Stimulated activated CD4-positive, alpha-beta T cell treated with anti-CD3 and anti-CD28 coated beads, Interleukin-2, amount 100 ng/mL, for 48 hours (primary cell): ENCODE results near the gene HOMER1.

ENCODE experiments used
- DNase-seq, 2 donors: peaks; one replicate each; pipeline ENCODE4 v3.0.0-alpha.2; 2020

HOMER1 gene, protein sequence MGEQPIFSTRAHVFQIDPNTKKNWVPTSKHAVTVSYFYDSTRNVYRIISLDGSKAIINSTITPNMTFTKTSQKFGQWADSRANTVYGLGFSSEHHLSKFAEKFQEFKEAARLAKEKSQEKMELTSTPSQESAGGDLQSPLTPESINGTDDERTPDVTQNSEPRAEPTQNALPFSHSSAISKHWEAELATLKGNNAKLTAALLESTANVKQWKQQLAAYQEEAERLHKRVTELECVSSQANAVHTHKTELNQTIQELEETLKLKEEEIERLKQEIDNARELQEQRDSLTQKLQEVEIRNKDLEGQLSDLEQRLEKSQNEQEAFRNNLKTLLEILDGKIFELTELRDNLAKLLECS

DNA sequence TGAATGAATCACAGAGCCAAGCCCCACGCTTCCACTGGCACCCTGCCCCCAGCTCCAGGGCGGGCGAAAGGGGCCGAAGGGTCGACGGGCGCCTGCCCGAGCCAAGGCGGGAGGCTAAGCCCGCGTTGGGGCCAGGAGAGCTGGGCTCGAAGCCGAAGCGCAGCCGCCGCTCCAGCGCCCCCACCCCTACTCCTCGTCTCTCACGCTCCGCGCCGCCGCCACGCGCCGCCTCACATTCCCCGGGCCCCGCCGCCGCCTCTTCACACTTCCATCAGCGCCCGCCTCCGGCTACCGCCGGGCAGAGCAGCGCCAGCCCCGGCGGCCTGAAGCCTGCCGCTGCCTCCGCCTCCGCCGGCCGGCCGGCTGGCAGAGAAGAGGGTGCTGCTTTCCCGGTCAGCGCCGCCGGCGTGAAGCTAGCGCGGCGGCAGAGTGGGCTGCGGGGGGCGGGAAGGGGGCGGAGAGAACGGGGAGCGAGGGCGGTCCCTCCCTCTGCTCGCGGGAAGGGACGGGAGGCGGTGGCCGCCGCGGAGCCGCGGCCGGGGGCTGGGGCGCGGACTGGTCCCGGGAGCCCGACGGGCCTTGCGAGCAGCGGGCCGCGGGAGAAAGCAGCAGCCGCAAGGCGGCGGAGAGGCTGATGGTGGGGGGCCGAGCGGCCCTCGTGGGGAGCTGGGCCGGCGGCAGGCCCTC, at the start of gene HOMER1:
Gene HOMER1 (minus strand): TSS at position 431 of the 687 bp plus-strand sequence. CDS start 1,360 bp downstream, outside the sequence.
- DNase-seq, result peak; percentile 53 to 59

DNA sequence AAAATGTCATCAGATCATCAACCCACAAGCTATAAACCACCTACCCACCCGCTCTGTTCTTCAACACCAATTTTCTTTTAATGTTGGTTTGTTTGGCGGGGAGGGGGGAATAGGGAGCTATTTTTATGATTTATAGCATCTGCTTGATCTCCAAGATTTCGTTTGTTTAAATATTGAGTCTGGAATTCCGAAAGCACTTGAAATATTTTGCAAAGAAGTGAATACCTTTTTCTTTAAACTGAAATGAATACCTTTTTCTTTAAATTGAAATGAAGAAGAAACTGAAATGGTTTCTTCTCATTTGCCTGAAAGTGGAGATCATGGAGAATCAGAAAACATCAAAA, 49.3 kb upstream of the HOMER1 start:
- DNase-seq, result no peak

DNA sequence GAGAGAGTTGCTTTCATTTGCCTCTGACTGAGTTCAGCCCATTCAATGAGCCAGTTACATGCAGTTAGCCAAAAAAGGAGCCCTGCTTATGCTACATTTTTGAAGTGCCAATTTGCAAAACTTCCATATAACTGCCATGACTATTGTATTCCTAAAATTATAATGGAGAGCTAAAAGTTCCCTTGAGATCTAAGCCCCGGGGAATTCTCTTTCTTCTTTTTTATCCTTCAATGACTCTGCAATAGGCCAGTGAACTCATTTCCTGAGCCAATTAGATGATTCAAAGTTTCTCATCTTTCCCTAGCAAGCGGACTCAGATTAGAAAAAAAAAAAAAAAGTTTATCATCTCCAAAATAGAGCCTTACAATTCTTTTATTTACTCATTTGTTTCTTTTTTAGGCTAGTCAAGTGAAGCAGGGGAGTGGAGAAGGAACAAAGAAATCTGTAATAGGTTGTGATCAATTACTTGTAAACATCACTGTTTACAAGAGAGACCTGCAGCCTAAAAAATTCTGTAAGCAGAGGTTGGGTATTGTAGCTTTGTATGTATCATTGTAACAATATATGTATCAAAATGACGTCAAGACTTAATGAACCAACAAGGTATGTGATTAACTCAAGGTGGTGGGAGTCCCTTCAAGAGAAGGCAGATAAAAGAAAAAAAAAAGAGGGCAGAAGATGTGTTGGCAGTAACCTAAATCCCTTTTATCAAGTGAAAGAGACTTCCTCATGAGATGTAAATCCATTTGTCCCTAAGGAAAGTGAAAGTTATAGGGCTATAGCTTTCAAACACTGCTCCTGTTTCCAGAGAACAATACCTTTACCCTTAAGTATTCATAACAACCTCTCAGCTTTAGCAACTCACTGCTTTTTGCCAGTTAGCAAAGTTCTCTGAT, 48.7 kb upstream of the HOMER1 start:
- no peak for DNase-seq

DNA sequence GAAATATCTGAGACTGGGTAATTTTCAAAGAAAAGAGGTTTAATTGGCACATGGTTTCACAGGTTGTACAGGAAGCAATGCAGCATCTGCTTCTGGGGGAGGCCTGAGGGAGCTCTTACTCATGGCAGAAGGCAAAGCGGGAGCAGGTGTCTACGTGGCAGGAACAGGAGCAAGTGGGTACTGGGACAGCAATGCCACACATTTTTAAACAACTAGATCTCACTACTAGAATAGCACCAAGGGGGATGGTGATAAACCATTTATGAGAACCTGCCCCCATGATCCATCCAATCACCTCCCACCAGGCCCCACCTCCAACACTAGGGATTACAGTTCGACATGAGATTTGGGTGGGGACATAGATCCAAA, 47.6 kb upstream of the HOMER1 start:
- DNase-seq, result peak; percentile 19 to 23

DNA sequence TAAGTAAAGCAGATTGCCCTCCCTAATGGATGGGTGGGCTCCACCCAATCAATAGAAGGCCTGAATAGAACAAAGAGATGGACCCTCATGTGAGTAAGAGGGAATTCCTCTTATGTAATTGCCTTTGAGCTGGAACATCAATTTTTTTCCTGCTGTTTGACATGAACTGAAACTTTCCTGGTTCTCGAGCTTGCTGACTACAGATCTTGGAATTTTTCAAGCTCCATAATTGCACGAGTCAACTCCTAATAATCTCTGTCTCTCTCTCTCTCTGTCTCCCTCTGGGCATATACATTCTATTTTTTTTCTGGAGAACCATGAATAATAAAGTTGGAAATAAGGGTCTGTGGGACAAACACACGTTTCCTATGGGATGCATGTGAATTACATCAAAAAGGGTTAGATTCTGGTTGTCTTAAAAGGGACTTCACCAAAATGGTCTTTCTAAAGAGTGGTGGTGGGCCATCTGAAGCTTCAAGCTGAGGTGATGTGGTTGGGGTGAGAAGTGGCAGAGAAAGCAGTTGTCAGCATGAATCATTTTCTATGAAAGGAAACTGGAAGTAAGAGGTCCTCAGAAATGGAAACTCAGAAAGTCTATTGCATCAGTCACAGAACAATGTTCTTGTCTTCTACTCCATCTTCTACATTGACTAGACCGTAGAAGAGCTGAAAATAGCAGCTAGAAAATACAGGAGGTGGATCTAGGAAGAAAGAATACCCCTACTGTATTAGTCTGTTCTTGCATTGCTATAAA, 47.0 kb upstream of the HOMER1 start:
- DNase-seq, result peak in 1 of 2 donors; percentile 17

DNA sequence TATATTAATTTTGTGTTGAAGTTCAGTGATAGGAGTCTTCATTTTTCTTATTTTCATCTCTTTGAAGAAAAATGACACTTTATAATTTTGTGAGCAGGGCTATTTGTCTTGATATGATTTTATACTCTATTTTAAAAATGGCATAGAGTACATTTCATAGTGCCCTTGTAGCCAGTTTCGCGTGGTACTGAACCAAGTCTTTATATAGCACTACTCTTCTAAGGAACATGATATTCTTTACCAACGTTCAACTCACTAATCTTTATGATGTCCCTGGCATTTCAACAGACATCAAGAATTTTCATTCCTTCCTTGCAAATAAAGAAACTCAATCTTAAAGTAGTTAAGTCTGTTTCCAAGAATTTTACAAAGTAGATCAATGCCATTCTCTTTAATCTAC, 41.5 kb upstream of the HOMER1 start:
- no peak for DNase-seq

DNA sequence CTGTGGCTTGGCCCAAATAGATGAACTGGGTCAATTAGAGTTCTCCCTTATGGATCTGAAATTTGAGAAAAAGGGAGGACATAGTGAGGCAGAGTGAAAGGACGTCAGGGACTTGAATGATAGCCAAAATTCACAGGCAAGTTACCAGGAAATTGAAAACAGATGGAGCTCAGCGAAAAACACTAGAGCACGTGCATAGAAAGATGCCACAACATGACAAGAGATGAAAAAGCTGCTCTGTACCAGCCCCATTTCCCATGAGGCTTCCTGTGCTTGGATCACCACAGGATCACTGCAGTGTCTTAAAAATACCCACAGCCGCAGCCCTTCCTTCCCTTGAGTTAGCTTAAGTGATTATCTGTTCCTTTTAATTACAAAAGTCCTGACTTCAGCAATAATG, 39.0 kb upstream of the HOMER1 start:
- DNase-seq, result no peak

DNA sequence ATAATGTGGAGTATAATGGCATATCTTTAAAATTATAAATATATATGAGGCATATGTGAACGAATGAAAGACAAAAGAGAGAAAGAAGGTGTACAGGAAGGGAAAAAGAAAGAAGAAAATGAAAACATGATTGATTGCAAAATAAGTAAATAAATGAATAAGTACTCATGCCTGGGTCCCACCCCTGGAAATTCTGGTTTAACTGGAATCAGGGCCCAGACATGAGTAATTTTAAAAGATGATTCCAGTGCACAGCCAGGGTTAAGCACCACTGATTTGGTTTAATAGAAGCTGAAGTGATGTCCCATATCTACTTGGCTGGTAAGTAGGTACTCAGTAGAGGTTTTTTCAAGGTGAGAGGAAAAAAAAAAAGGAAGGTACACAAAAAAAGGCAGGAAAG, 34.0 kb upstream of the HOMER1 start:
- DNase-seq, result no peak

DNA sequence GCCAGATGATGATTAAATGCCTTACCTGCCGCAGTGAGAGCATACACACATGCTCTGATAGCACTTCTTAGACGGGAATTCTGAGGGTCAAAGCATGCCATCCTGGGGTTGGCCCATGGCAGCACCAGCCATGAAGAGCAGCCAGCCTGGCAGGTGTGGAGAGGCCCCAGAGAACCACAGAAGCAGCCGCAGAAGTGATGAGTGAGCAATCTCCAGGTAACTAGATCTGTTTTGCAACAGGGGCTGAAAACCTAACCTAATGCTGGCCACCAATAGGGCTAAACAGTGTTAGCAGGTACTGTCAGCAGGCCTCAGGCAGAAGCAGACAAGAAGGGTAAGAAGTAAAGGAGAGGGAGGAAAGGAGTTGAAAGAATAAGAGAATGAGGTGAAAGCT, 33.5 kb upstream of the HOMER1 start:
- DNase-seq, result no peak

DNA sequence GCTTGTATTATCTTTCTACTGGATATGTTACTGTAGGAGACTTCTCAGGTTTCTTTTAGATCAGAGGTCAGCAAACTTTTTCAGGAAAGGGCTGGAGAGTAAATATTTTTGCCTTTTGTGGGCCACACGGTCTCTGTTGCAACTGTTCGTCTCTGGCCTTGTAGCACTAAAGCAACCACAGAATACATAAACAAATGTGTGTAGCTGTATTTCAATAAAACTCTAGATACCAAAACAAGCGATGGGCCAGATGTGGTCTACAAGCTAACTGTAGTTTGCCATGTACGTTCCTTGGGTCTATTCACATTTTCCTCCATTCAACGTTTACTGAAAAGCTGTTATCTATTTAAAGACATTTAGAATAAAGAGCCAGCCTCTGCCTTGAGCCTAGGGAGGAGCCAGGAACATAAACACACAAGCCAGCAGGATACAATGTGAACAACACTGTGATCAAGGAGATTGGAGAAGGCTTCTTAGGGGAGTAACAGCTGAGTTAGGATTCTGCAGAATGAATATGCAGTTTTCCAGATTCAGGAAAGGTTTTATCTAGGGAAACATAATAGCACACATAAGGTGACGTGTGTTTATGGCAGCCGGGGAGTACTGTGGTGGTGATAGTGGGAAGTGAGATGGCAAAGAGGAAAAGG, 33.0 kb upstream of the HOMER1 start:
- DNase-seq, result no peak

DNA sequence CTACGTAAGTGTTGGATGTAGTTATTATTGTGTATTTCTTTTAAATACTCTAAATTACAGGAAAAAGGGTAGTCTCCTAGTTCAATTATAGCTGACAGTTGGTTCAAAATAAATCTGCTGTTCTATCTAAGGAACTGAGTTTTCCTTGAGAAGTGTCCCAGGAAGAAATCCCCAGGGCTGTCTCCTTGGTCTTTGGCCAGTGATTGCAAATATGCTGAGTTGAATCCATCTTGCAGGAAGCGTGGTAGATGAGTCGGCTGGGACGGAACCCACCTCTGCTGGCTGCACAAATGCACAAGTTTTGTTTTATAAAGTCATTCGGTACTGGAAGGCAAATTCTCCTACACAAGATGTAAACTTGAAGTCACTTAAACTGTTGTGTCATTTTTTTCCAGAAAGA, 30.2 kb upstream of the HOMER1 start:
- DNase-seq, result no peak

DNA sequence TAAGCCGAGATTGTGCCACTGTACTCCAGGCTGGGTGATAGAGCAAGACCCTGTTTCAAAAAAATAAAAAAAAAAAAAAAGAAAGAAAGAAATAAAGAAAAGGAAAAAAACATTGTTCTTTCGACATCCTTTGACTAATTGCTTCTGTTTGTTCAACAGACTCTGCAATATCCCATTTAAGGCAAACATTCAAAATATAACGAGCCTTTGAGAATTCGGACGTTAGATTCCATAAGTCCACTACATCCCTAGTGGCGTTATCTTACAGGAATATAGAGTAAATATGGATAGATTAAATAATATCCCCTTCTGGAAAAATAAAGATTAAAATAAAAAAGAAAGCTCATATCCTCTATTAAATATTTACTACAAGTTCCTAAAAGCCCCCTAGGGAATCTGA, 27.0 kb upstream of the HOMER1 start:
- DNase-seq, result no peak

DNA sequence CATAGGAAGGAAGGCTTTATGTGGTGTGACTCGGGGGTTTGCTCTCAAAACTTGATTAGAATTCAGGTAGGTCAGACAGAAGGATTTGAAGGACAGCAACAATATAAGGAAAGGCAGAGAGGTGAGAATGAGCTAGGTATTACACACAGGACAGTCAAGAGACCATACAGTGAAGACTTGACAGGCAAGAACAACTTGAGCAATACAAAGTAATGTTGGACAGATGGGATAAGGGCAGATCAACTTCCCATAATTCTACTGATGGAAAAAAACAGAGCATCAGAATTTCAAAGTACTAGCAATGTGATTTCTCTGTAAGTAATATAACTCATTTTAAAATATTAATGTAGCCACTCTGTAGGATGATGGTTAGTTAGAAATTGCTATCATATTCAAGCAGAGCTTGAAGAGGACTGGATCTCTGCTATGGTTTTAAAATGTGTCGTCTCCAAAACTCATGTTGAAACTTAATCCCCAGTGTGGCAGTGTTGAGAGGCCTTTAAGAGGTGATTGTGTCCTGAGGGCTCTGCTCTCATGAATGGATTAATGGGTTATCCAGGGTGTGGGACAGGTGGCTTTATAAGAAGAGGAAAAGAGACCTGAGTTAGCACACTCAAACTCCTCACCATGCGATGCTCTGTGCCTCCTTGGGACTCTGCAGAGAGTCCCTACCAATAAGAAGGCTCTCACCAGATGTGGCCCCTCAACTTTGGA, 22.4 kb upstream of the HOMER1 start:
- DNase-seq, result no peak

DNA sequence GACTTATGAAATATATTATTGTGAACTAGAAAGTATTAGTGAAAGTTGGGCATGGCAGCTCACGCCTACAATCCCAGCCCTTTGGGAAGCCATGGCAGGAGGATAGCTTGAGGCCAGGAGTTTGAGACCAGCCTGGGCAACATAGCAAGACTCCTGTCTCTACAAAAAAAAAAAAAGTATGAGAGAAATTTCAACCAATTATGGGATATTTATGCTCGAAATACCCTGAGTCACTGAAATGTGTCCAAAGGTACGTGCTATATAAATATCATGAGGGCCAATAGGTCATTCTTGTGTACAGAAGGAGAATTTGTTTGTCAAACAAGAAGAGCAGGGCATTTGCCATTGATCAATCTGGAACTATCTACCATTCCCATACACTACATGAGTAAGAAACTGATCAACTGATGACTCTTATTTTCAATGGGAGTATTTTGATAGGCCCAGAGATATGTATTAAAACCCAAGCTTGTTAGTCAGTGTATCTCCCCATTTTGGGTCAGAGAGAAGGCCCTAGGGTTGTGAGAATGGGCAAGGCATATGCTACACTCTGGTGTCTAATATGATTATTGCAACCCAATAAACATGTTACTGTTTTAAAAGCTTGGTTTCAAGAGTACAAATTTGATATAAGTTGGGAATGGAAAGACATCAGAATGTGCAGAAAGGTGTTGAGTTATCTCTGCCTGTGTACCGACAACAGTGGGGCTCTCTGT, 21.7 kb upstream of the HOMER1 start:
- DNase-seq, result no peak

DNA sequence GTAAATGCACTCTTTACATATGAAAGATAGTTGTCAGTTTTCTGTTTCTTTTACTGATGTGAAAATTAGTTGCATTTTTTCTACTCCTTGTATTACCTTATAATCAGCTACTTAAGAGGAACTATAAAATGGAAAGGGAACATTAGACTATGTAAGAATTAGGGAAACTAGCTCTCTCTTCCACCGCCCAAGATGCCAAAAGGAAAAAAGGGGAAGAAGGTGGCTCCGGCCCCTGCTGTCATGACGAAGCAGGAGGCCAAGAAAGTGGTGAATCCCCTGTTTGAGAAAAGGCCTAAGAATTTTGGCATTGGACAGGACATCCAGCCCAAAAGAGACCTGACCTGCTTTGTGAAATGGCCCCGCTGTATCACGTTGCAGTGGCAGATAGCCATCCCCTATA, 15.2 kb upstream of the HOMER1 start:
- DNase-seq, result no peak

DNA sequence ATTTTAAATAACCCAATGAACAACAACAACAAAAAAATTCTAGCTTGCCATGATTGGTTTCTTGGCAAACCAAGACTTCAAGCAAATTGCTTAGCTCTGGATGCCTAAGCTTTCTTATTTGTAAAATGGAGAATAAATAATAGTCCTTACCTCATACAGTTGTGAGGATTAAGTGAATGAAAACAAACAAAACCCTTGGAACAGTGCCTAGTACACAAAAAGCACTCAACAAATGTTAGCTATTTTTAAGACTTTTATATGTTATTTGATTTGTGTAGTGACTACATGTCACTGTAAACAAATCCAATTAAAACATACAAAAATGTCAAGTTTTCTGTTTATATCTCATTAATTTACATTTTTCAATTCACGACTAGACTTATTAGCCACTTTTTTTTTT, 13.5 kb upstream of the HOMER1 start:
- no peak for DNase-seq

DNA sequence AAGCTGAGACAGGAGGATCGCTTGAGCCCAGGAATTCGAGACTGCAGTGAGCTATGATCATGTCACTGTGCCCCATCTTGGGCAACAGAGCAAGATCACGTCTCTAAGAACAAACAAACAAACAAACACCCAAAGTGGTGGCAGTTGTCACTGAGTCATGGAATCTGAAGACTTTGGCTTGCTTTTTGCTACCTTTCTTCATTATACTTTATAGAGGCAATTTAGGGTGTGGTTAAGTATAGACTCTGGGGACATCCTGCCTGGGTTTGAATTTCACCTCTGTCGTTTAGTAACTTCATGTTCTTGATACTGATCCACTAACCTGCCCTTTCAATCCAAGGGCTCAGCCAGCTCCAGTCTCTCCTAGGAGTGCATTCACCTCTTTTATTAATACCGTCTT, 13.0 kb upstream of the HOMER1 start:
- DNase-seq, result no peak

DNA sequence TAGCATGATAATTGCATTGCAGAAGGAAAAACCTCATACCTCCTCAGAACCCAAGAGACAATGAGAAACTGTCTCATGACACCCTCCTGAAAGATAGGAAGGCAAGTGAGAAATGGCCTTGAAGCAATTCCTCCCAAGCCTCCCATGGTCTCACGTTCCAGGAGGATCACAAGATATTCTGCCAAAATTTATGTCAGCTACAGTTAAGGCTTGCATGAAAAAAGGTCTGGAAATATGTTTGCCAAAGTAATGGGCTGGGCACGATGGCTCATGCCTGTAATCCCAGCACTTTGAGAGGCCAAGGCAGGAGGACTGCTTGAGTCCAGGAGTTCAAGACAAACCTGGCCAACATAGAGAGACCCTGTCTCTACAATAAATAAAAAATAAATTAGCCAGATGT, 12.6 kb upstream of the HOMER1 start:
- DNase-seq, result no peak

DNA sequence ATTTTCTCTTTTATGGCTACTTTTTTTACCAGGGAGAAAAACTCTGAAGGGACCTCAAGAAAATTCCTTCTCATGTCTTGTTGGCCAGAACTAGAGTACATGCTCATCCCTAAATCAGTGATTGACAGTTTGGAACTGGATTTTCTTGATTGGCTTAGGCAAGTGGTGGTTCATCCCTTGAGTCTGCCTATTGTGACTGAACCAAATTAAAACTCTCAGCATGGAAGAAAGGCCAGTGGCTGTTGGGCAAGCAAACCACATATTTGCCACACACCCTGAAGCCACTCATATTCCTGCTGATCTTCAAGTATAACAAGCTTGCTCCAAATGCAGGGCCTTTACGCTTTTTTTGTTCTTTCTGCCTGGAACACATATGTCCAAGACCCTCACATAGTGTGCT, 7.2 kb upstream of the HOMER1 start:
- DNase-seq, result no peak

DNA sequence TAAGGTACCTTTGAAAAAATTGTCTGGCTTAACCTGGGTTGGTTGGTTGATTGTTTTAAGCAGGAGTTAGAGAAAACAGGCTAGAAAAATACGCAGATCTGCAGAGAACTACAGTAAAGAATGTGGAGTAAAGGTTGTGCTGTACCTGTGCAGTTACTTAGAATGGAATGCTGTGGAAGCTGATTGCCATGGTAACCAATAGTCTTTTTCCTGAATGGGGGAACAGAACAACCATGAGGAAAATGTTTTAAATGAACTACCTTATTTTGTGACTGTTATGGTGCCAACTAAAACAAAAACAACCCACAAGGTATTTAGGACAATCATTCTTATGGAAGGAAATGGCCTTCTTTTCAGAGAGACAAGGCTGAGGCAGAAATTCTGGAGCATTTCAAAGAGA, 4.8 kb upstream of the HOMER1 start:
- DNase-seq, result no peak

DNA sequence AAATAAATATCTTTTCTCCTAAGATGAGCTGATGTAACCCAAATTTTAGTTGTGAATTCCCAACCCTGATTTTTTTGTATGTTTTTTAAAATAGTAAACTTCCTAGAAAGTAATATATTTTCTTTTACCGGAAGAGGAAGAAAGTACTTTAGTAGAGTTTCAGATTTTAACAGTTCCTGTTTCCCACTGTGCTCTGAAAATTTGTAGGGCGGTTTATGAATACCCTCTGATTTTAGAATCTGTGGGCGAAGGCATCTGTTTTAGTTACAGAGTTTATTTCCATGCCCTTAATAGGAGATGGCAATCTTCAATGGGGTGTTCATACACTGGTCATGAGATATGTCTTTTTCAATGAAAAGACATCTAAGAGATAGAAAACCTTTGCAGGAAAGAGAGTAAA, 3.7 kb upstream of the HOMER1 start:
- no peak for DNase-seq
